Activated naive CD8-positive, alpha-beta T cell treated with anti-CD3 and anti-CD28 coated beads, Interleukin-2, amount 50 U/mL, for 16 hours (primary cell): ENCODE data around the gene LIPC.

Source experiments
- DNase-seq: peaks from one replicate; pipeline ENCODE4 v3.0.0-alpha.2; 2020; ENCODE audit warnings: low read depth, low spot score

The LIPC gene

GRCh38 chr15:58517682-58518525 lies 86.1 kb downstream of the LIPC start:
- DNase-seq = no peak

GRCh38 chr15:58518626-58519025 lies 86.8 kb downstream of the LIPC start:
- DNase-seq = no peak

- no peak for DNase-seq
Measured at GRCh38 chr15:58519516-58519915, 87.7 kb downstream of the LIPC start.

- DNase-seq = no peak
Measured at GRCh38 chr15:58520464-58520863, 88.7 kb downstream of the LIPC start.

GRCh38 chr15:58520936-58521292 lies 89.1 kb downstream of the LIPC start:
- DNase-seq = no peak

GRCh38 chr15:58521293-58521991 lies 89.7 kb downstream of the LIPC start:
- DNase-seq = no peak

GRCh38 chr15:58522391-58522790 lies 90.6 kb downstream of the LIPC start:
- DNase-seq = no peak

- no peak for DNase-seq
Measured at GRCh38 chr15:58522865-58523264, 91.1 kb downstream of the LIPC start.

GRCh38 chr15:58523634-58524033 lies 91.8 kb downstream of the LIPC start:
- DNase-seq = no peak

- no peak for DNase-seq
Measured at GRCh38 chr15:58524247-58524646, 92.5 kb downstream of the LIPC start.

GRCh38 chr15:58525991-58526421 lies 94.2 kb downstream of the LIPC start:
- no peak for DNase-seq

- DNase-seq = no peak
Measured at GRCh38 chr15:58526647-58527192, 94.9 kb downstream of the LIPC start.

- DNase-seq = no peak
Measured at GRCh38 chr15:58527573-58528187, 95.9 kb downstream of the LIPC start.

- DNase-seq = no peak
Measured at GRCh38 chr15:58528188-58528870, 96.5 kb downstream of the LIPC start.

GRCh38 chr15:58529041-58529440 lies 97.2 kb downstream of the LIPC start:
- DNase-seq = no peak

- no peak for DNase-seq
Measured at GRCh38 chr15:58530056-58530590, 98.3 kb downstream of the LIPC start.

GRCh38 chr15:58532126-58532525 lies 100.3 kb downstream of the LIPC start:
- DNase-seq = no peak

GRCh38 chr15:58534556-58534955 lies 102.8 kb downstream of the LIPC start:
- DNase-seq = no peak

- no peak for DNase-seq
Measured at GRCh38 chr15:58535337-58535736, 103.5 kb downstream of the LIPC start.

- no peak for DNase-seq
Measured at GRCh38 chr15:58535894-58536293, 104.1 kb downstream of the LIPC start.

- no peak for DNase-seq
Measured at GRCh38 chr15:58536414-58536813, 104.6 kb downstream of the LIPC start.
